K562 (cell line): ENCODE data around the gene VWF. TPM values are rescaled to one million over a fixed set of nuclear protein-coding genes. Genes with fewer than 3 reads are reported as not detected.

ENCODE experiments used
- ATAC-seq: fragments of 200-7000 bp; cut with Tn5 transposase; 3 replicates; pipeline ENCODE4 v1.9.1; 2020; ENCODE audit warnings: moderate library complexity
- BruUV-seq: library from RNA; stranded (reverse); fragments of 400-500 nt; replicated peaks from 2 replicates; lab custom pipeline; 2021; lab: Mats Ljungman, UMichigan
- CTCF ChIA-PET: fragments of 300-600 bp; formaldehyde crosslinking; extraction: SDS; loops from one replicate; lab custom pipeline; 2021; ENCODE audit warnings: low intra/inter-chr PET ratio; lab: Yijun Ruan, JAX
- POLR2A ChIA-PET: fragments of 300-600, 350-650 bp; sonication (Branson Sonifier 250); formaldehyde crosslinking; extraction: SDS; loops from one replicate; lab custom pipeline; 2021; ENCODE audit warnings: antibody characterized with exemption, inconsistent platforms; lab: Yijun Ruan, JAX
- DNase-seq, 4 experiments: peaks; one replicate each; pipeline versions ENCODE4 v3.0.0 to v3.0.0-alpha.2; 2011 to 2018; ENCODE audit warnings: low spot score in 3 of 4, mixed read lengths in 3 of 4; ENCODE audit errors: extremely low read depth in 1 of 4
- FAIRE-seq: peaks from 2 replicates; lab custom pipeline; 2011; peaks lifted over from hg19 to GRCh38; lab: Jason Lieb, UNC
- H2AFZ ChIP-seq: 2 replicates; pipeline ENCODE4 v1.6.0; 2011; ENCODE audit warnings: low read depth, low read length, control low read depth, inconsistent platforms
- H3K27ac ChIP-seq: fragments of 200-600 bp; 3 replicates; pipeline ENCODE4 v1.8.0; 2011; ENCODE audit warnings: low read depth, mild to moderate bottlenecking, control low read depth, inconsistent platforms, low read length, moderate library complexity, mixed read lengths; ENCODE audit errors: extremely low read depth
- H3K27me3 ChIP-seq, 2 experiments: fragments of 300-600 bp in 1 of 2; 2 replicates in 1 of 2; 3 replicates in 1 of 2; pipeline versions ENCODE4 v1.6.0 to v1.8.0; 2011; ENCODE audit warnings: inconsistent platforms in 2 of 2, low read length in 2 of 2, mild to moderate bottlenecking in 1 of 2, mixed read lengths in 1 of 2, moderate library complexity in 1 of 2; ENCODE audit not compliant: control insufficient read depth in 2 of 2, insufficient read depth in 2 of 2
- H3K36me3 ChIP-seq: fragments of 300-600 bp; 3 replicates; pipeline ENCODE4 v1.8.0; 2011; ENCODE audit warnings: mild to moderate bottlenecking, low read length, inconsistent platforms; ENCODE audit not compliant: control insufficient read depth, insufficient read depth
- H3K4me1 ChIP-seq, 2 experiments: fragments of 200-600 bp in 1 of 2; replicated peaks in 1 of 2; 2 replicates in 1 of 2; 3 replicates in 1 of 2; pipeline versions ENCODE4 v1.5.1 to v1.8.0; 2011; ENCODE audit warnings: inconsistent platforms in 2 of 2, low read length in 2 of 2, mild to moderate bottlenecking in 1 of 2, mixed read lengths in 1 of 2, moderate library complexity in 1 of 2; ENCODE audit not compliant: control insufficient read depth in 2 of 2, insufficient read depth in 2 of 2
- H3K4me2 ChIP-seq: 2 replicates; pipeline ENCODE4 v1.6.1; 2011; ENCODE audit warnings: low read length, control low read depth, inconsistent platforms, mixed read lengths; ENCODE audit not compliant: insufficient read depth
- H3K4me3 ChIP-seq: fragments of 200-600 bp; sonication (generic), shearing (Covaris generic); 2 replicates; pipeline ENCODE4 v1.5.1; 2016; ENCODE audit warnings: control low read depth, inconsistent platforms
- H3K79me2 ChIP-seq: fragments of 200-600 bp; 3 replicates; pipeline ENCODE4 v1.8.0; 2011; ENCODE audit warnings: low read length, inconsistent platforms; ENCODE audit not compliant: control insufficient read depth, insufficient read depth
- H3K9ac ChIP-seq, 2 experiments: 2 replicates each; pipeline versions ENCODE4 v1.6.0 to v1.6.1; 2011; ENCODE audit warnings: low read depth in 2 of 2, low read length in 2 of 2, control low read depth in 1 of 2, inconsistent platforms in 1 of 2, mild to moderate bottlenecking in 1 of 2, mixed read lengths in 1 of 2; ENCODE audit not compliant: insufficient read depth in 1 of 2
- H3K9me1 ChIP-seq: one replicate; pipeline ENCODE4 v1.6.0; 2011; ENCODE audit warnings: inconsistent platforms, mild to moderate bottlenecking, low read length, moderate library complexity; ENCODE audit not compliant: control insufficient read depth, insufficient read depth
- H3K9me3 ChIP-seq: replicated peaks from 2 replicates; pipeline ENCODE4 v1.5.1; 2011; ENCODE audit warnings: low read depth, low read length, inconsistent platforms; ENCODE audit not compliant: control insufficient read depth, insufficient read depth
- H4K20me1 ChIP-seq: replicated peaks from 2 replicates; pipeline ENCODE4 v1.6.1; 2011; ENCODE audit warnings: low read length, inconsistent platforms, mixed read lengths; ENCODE audit not compliant: control insufficient read depth, insufficient read depth
- C11orf30 ChIP-seq: fragments of 450-650 bp; IDR thresholded peaks from 2 replicates; pipeline ENCODE4 v1.6.1; 2016; ENCODE audit warnings: low read depth, mild to moderate bottlenecking
- CEBPB ChIP-seq: fragments of 450-650 bp; IDR thresholded peaks from 2 replicates; pipeline ENCODE4 v1.6.1; 2016; ENCODE audit warnings: missing genetic modification characterization, missing compliant biosample characterization
- DACH1 ChIP-seq: fragments of 450-650 bp; IDR thresholded peaks from 2 replicates; pipeline ENCODE4 v1.6.1; 2018; ENCODE audit not compliant: partially characterized antibody
- HNRNPH1 ChIP-seq: fragments of 200-400 bp; formaldehyde crosslinking; optimal IDR thresholded peaks from 2 replicates; pipeline ENCODE3; 2017; ENCODE audit warnings: low read depth, mild to moderate bottlenecking, low read length, moderate library complexity
- MAFF ChIP-seq: IDR thresholded peaks from 2 replicates; pipeline ENCODE4 v1.6.1; 2012; ENCODE audit warnings: low read length, improper control_type of control experiment
- MAFG ChIP-seq: fragments of 450-650 bp; conservative IDR thresholded peaks from 2 replicates; pipeline ENCODE4 v1.6.1; 2016; ENCODE audit warnings: missing genetic modification characterization, missing compliant biosample characterization
- MAFK ChIP-seq: IDR thresholded peaks from 2 replicates; pipeline ENCODE4 v1.6.1; 2011; ENCODE audit warnings: low read length, improper control_type of control experiment
- RBM39 ChIP-seq: fragments of 200-400 bp; formaldehyde crosslinking; optimal IDR thresholded peaks from 2 replicates; pipeline ENCODE3; 2018; ENCODE audit warnings: low read depth, low read length
- SMARCE1 ChIP-seq: fragments of 450-650 bp; IDR thresholded peaks from 2 replicates; pipeline ENCODE4 v1.7.1; 2016; ENCODE audit warnings: mild to moderate bottlenecking
- SREBF1 ChIP-seq: fragments of 150-350 bp; IDR thresholded peaks from 2 replicates; pipeline ENCODE4 v1.6.1; 2014; ENCODE audit warnings: antibody characterized with exemption, low read depth, low read length, borderline replicate concordance
- THRAP3 ChIP-seq: fragments of 450-650 bp; IDR thresholded peaks from 2 replicates; pipeline ENCODE4 v1.6.1; 2016; ENCODE audit warnings: mild to moderate bottlenecking, inconsistent platforms, borderline replicate concordance
- ZNF316 ChIP-seq: fragments of 450-650 bp; IDR thresholded peaks from 2 replicates; pipeline ENCODE4 v1.6.1; 2016
- WGBS: fragments of 100-300 bp; shearing (Covaris generic); methylation state at CpG from one replicate; pipeline ENCODE4 v1.1.6; 2016; ENCODE audit warnings: low coverage, mixed read lengths; ENCODE audit not compliant: insufficient coverage; ENCODE audit errors: missing lambda C conversion rate; 5-methylcytosine and 5-hydroxymethylcytosine counted together
- in situ Hi-C: fragments of 300-500 bp; cut with MboI; formaldehyde crosslinking; loops from 4 replicates; pipeline ENCODE4 v1.15.0; 2018; ENCODE audit warnings: inconsistent platforms, mixed read lengths
- intact Hi-C: fragments of 100-400 bp; cut with micrococcal nuclease; formaldehyde crosslinking; loops from 2 replicates; pipeline ENCODE4 v1.14.2; 2022
- polyA plus RNA-seq, 8 experiments: library from polyadenylated mRNA; depleted of rRNA in 4 of 8; stranded (reverse) in 5 of 8; unstranded in 3 of 8; fragments of >200 nt; fragmentation: Nextera tagmentation in 2 of 8; fragmentation: Illumina TruSeq in 1 of 8; extraction: Ambion mirVana in 2 of 8; extraction: Trizol in 1 of 8; gene quantifications; 2 replicates each; pipeline versions ENCODE4 v1.2.1 to v1.2.3, GENCODE V29; 2011 to 2014; ENCODE audit warnings: inconsistent platforms in 1 of 8, missing spikeins in 1 of 8
- total RNA-seq, 7 experiments: library from RNA; depleted of rRNA in 6 of 7; stranded (reverse); fragments of >200 nt in 6 of 7; fragmentation: Illumina TruSeq in 2 of 7; extraction: Trizol in 2 of 7; gene quantifications; 2 replicates each; pipeline versions ENCODE4 v1.2.1 to v1.2.3, GENCODE V29; 2011 to 2021; ENCODE audit warnings: low replicate concordance in 1 of 7
- TF ChIP-seq, protein P1 (sequence below): fragments of 250-450 bp; sonication (Bioruptor Pico); IDR thresholded peaks from 2 replicates; pipeline ENCODE4 v1.8.0; 2022; ENCODE audit warnings: moderate library complexity, mild to moderate bottlenecking, inconsistent platforms
- TF ChIP-seq, protein P2 (sequence below), 2 experiments: fragments of 450-650 bp in 1 of 2; sonication (generic) in 1 of 2; formaldehyde crosslinking in 1 of 2; IDR thresholded peaks in 1 of 2; conservative IDR thresholded peaks in 1 of 2; 2 replicates each; pipeline versions ENCODE4 v1.6.1 to v1.8.1; 2016 to 2023; ENCODE audit warnings: mild to moderate bottlenecking in 2 of 2, moderate library complexity in 2 of 2, inconsistent platforms in 1 of 2, missing genetic modification reagents in 1 of 2

VWF gene
- total and polyA plus RNA-seq, 9 of the 15 experiments (the other 6 are each of a cell fraction or from before 2014, with no cell fraction given): 0.53 TPM; not detected in 8

DNA sequence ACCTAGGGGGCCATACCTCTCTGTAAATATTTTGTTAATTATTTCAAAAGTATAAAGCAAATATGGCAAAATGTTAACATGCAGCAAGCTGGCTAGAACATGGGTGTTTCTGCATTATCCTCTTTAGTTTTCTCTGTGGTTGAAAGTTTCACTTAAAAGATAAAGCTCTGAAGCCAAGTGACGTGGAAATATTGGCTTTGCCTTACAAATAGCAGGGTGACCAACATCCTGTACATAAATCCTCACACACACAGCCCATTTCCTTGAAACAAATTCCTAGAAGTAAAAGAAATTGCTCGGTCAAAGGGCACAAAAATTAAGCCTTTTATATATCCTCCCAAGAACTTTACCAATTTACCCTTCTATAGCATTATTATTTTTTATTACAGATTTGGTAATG lies 10.6 kb upstream of the VWF start:
- Histone ChIP-seq H3K27ac (no peak overlapping the region), H2AFZ (no peak overlapping the region), H3K9me1 (no peaks in the 10 kb centered on the region), H3K79me2 (no peaks in the 10 kb centered on the region), H3K9ac (no peak overlapping the region), H4K20me1 (no peaks in the 10 kb centered on the region), H3K27me3 (no peaks in the 10 kb centered on the region), H3K4me2 (no peak overlapping the region), H3K4me3 (no peak overlapping the region)
- CTCF ChIA-PET: no interaction called here
- BruUV-seq: no TSS peak
- POLR2A ChIA-PET: interaction anchor here (0.6 kb wide), 1 partner anchor 210 kb away, joined by 3 read pairs; no protein-coding TSS in a partner anchor
- WGBS: 4% methylated on average over 2 of the region's 2 CpGs
- in situ Hi-C loops: no loop called here
- TF ChIP-seq SMARCE1 (no peak), CEBPB (0 out of 2 replicates have a peak, but pooled peaks have one; percentile 3), THRAP3 (no peak)
- TF ChIP-seq, protein P1, sequence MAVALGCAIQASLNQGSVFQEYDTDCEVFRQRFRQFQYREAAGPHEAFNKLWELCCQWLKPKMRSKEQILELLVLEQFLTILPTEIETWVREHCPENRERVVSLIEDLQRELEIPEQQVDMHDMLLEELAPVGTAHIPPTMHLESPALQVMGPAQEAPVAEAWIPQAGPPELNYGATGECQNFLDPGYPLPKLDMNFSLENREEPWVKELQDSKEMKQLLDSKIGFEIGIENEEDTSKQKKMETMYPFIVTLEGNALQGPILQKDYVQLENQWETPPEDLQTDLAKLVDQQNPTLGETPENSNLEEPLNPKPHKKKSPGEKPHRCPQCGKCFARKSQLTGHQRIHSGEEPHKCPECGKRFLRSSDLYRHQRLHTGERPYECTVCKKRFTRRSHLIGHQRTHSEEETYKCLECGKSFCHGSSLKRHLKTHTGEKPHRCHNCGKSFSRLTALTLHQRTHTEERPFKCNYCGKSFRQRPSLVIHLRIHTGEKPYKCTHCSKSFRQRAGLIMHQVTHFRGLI (CRISPR knock-in tag): no peak
- TF ChIP-seq, all 486 proteins: peak for 1
- intact Hi-C loops: no loop called here
- DNase-seq: no peak
- no peaks in the 10 kb centered on the region for H3K36me3 ChIP-seq
- no peak for ATAC-seq
- H3K4me1 ChIP-seq: peaks cover 0 to 3% of the 10 kb centered on the region in 2 experiments; a peak in 1 of 5 replicates
- no peaks in the 10 kb centered on the region for H3K9me3 ChIP-seq
- FAIRE-seq: no peak

DNA sequence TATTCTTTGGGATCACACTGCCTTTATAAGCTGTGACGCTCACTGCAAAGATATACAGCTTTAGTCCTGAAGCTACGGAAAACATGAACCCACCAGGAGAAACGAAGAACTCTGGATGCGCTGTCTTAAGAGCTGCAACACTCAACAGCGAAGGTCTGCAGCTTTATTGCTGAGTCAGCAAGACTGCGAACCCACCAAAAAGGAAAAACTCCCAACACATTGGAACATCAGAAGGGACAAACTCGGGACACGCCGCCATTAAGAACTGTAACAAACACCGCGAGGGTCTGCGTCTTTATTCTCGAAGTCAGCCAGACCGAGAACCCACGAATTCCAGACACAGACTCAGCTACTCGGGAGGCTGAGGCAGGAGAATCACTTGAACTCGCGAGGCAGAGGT lies 9.2 kb upstream of the VWF start:
- DNase-seq (no peak), ATAC-seq (no peak), FAIRE-seq (no peak)
- Histone ChIP-seq H3K36me3 (no peaks in the 10 kb centered on the region), H3K9me3 (no peaks in the 10 kb centered on the region), H3K9ac (no peak overlapping the region), H3K9me1 (no peaks in the 10 kb centered on the region), H4K20me1 (no peaks in the 10 kb centered on the region), H3K4me2 (no peak overlapping the region), H3K27ac (no peak overlapping the region), H3K4me3 (no peak overlapping the region), H3K27me3 (no peaks in the 10 kb centered on the region), H3K79me2 (no peaks in the 10 kb centered on the region), H3K4me1 (peaks cover 0 to 2% of the 10 kb centered on the region in 2 experiments; a peak in 1 of 5 replicates), H2AFZ (0 out of 2 replicates have a peak overlapping the region, but pooled peaks have one; percentile 40)
- in situ Hi-C loops: no loop called here
- intact Hi-C loops: no loop called here
- POLR2A ChIA-PET: interaction anchor here (0.8 kb wide), 1 partner anchor 21 kb away, joined by 3 read pairs; no protein-coding TSS in a partner anchor
- CTCF ChIA-PET: no interaction called here
- WGBS: 30% methylated on average over 18 of the region's 18 CpGs
- peak; percentile 97 for TF ChIP-seq ZNF316
- no peak for TF ChIP-seq HNRNPH1
- peak; percentile 100 for TF ChIP-seq MAFK
- peak; percentile 95 for TF ChIP-seq C11orf30
- no peak for TF ChIP-seq SREBF1
- no peak for TF ChIP-seq DACH1
- TF ChIP-seq MAFG (tag): peak; percentile 95
- TF ChIP-seq, protein P2, sequence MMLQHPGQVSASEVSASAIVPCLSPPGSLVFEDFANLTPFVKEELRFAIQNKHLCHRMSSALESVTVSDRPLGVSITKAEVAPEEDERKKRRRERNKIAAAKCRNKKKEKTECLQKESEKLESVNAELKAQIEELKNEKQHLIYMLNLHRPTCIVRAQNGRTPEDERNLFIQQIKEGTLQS (IDR thresholded peaks at IDR 0.05): no peak
- TF ChIP-seq, protein P2 (CRISPR knock-in tag; conservative IDR thresholded peaks at IDR 0.05): no peak
- TF ChIP-seq RBM39: no peak
- peak; percentile 99 for TF ChIP-seq MAFF
- TSS peak; percentile 93 for BruUV-seq
